ENCODE measurements around the gene EPSTI1. TPM values are rescaled to one million over a fixed set of nuclear protein-coding genes. Genes with fewer than 3 reads are reported as not detected.

The EPSTI1 gene
- total RNA-seq, 4 donors from 2014 or later = 1.1 to 10.2 (median 5.8) TPM

GRCh38 chr13:42905579-42905978 lies 86.5 kb downstream of the EPSTI1 start:
- Histone ChIP-seq H3K36me3 (no peaks in the 10 kb centered on the region), H3K27ac (no peak overlapping the region), H3K4me1 (no peaks in the 10 kb centered on the region), H3K4me3 (no peak overlapping the region), H3K27me3 (no peaks in the 10 kb centered on the region), H3K9me3 (no peaks in the 10 kb centered on the region)
- intact Hi-C loops (cut with DNase I) = no loop called here
- no peak for TF ChIP-seq POLR2A (IDR thresholded peaks at IDR 0.05)
- TF ChIP-seq, protein P1, sequence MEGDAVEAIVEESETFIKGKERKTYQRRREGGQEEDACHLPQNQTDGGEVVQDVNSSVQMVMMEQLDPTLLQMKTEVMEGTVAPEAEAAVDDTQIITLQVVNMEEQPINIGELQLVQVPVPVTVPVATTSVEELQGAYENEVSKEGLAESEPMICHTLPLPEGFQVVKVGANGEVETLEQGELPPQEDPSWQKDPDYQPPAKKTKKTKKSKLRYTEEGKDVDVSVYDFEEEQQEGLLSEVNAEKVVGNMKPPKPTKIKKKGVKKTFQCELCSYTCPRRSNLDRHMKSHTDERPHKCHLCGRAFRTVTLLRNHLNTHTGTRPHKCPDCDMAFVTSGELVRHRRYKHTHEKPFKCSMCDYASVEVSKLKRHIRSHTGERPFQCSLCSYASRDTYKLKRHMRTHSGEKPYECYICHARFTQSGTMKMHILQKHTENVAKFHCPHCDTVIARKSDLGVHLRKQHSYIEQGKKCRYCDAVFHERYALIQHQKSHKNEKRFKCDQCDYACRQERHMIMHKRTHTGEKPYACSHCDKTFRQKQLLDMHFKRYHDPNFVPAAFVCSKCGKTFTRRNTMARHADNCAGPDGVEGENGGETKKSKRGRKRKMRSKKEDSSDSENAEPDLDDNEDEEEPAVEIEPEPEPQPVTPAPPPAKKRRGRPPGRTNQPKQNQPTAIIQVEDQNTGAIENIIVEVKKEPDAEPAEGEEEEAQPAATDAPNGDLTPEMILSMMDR (IDR thresholded peaks at IDR 0.05) = no peak
- 72 to 78% methylated on average over 2 of the region's 2 CpGs for WGBS, 2 donors
- DNase-seq = no peak

DNA sequence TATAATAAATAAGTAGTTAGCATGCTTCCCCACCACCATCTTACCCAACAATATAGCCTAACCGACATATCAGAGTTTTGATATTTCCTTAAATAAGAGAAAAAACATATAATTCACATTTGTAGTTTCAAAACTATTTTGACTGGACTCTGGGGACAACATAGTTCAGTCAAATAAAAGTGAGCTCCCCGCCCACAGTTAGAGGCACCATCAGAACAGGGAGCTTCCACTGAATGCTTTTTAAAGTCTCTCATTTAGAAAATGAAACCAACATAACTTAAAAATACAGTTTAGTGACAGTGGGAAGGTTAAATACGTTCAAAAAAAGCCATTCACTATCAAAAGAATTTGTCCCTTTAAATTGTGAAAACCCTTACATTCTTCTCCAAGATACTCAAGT lies 92.8 kb downstream of the EPSTI1 start:
- TF ChIP-seq POLR2A (IDR thresholded peaks at IDR 0.05) = no peak
- TF ChIP-seq, protein P1 (IDR thresholded peaks at IDR 0.05) = no peak
- no peak for DNase-seq
- H3K4me3 ChIP-seq = no peak overlapping the region
- 76 to 81% methylated on average over 3 of the region's 3 CpGs for WGBS, 2 donors
- H3K4me1 ChIP-seq = peaks cover 0 to 17% (median 8%) of the 10 kb centered on the region in 3 donors
- H3K27me3 ChIP-seq = no peaks in the 10 kb centered on the region
- H3K9me3 ChIP-seq = no peaks in the 10 kb centered on the region
- H3K36me3 ChIP-seq = no peaks in the 10 kb centered on the region
- no peak overlapping the region for H3K27ac ChIP-seq
- intact Hi-C loops (cut with DNase I) = no loop called here

- WGBS, 2 donors = 77% methylated on average over 3 of the region's 3 CpGs
- Histone ChIP-seq H3K4me3 (no peak overlapping the region), H3K27ac (no peak overlapping the region), H3K27me3 (no peaks in the 10 kb centered on the region), H3K9me3 (no peaks in the 10 kb centered on the region), H3K36me3 (no peaks in the 10 kb centered on the region), H3K4me1 (peaks cover 5 to 28% (median 25%) of the 10 kb centered on the region in 3 donors)
- TF ChIP-seq POLR2A (IDR thresholded peaks at IDR 0.05) = no peak
- TF ChIP-seq, protein P1 (IDR thresholded peaks at IDR 0.05) = no peak
- intact Hi-C loops (cut with DNase I) = no loop called here
- no peak for DNase-seq
Measured at GRCh38 chr13:42895776-42896175, 96.3 kb downstream of the EPSTI1 start.

- H3K36me3 ChIP-seq = no peaks in the 10 kb centered on the region
- DNase-seq = no peak
- H3K9me3 ChIP-seq = no peaks in the 10 kb centered on the region
- H3K4me1 ChIP-seq = peaks cover 5 to 28% (median 25%) of the 10 kb centered on the region in 3 donors
- 20 to 26% methylated on average over 4 of the region's 4 CpGs for WGBS, 2 donors
- H3K27ac ChIP-seq = no peak overlapping the region
- no peaks in the 10 kb centered on the region for H3K27me3 ChIP-seq
- intact Hi-C loops (cut with DNase I) = no loop called here
- H3K4me3 ChIP-seq = no peak overlapping the region
- no peak for TF ChIP-seq POLR2A (IDR thresholded peaks at IDR 0.05)
- TF ChIP-seq, protein P1 (IDR thresholded peaks at IDR 0.05) = no peak
Measured at GRCh38 chr13:42894765-42895243, 97.2 kb downstream of the EPSTI1 start.

GRCh38 chr13:42893214-42893671 lies 98.8 kb downstream of the EPSTI1 start:
- Histone ChIP-seq H3K4me3 (no peak overlapping the region), H3K4me1 (peaks cover 5 to 28% (median 25%) of the 10 kb centered on the region in 3 donors), H3K27me3 (no peaks in the 10 kb centered on the region), H3K36me3 (no peaks in the 10 kb centered on the region), H3K9me3 (no peaks in the 10 kb centered on the region), H3K27ac (no peak overlapping the region)
- intact Hi-C loops (cut with DNase I) = no loop called here
- no peak for TF ChIP-seq POLR2A (IDR thresholded peaks at IDR 0.05)
- TF ChIP-seq, protein P1 (IDR thresholded peaks at IDR 0.05) = no peak
- 17 to 23% methylated on average over 1 of the region's 1 CpG for whole genome bisulfite sequencing, 2 donors
- no peak for DNase-seq

Measured in esophagus squamous epithelium (tissue), 5 donors.